Measurements from ENCODE around the gene LARGE2.

- TF ChIP-seq CTCF (conservative IDR thresholded peaks at IDR 0.05; ENCODE audit: low read depth, low read length) (no peak), EZH2 (IDR thresholded peaks at IDR 0.05; ENCODE audit: low read length, unreplicated experiment) (no peak), EZH2phosphoT487 (IDR thresholded peaks at IDR 0.05; ENCODE audit: borderline replicate concordance, low read length) (no peak)
Measured at GRCh38 chr11:45918962-45919675, 3.3 kb upstream of the LARGE2 start.
